ENCODE measurements around the gene SLFN14. TPM values are rescaled to one million over a fixed set of nuclear protein-coding genes. Genes with fewer than 3 reads are reported as not detected.

SLFN14 gene
- total and polyA plus RNA-seq, 8 donors: 0.21 to 1.1 (median 0.78) TPM

- H3K4me3 ChIP-seq: no peak overlapping the region
- H3K27me3 ChIP-seq: no peaks in the 10 kb centered on the region
- no peak for ATAC-seq
- DNase-seq: no peak
- no peaks in the 10 kb centered on the region for H3K36me3 ChIP-seq
- no peaks in the 10 kb centered on the region for H3K9me3 ChIP-seq
- intact Hi-C loops (cut with DNase I): no loop called here
- TF ChIP-seq CTCF (IDR thresholded peaks at IDR 0.05): no peak
- H3K27ac ChIP-seq: no peak overlapping the region
- no peaks in the 10 kb centered on the region for H3K4me1 ChIP-seq
Measured at GRCh38 chr17:35553310-35553709, 7.3 kb downstream of the SLFN14 start.

GRCh38 chr17:35548978-35549377 is 11.6 kb downstream of the SLFN14 start:
- ATAC-seq: no peak
- H3K4me3 ChIP-seq: no peak overlapping the region
- no peak overlapping the region for H3K27ac ChIP-seq
- intact Hi-C loops (cut with DNase I): no loop called here
- no peak for DNase-seq
- no peaks in the 10 kb centered on the region for H3K27me3 ChIP-seq
- H3K9me3 ChIP-seq: no peaks in the 10 kb centered on the region
- H3K4me1 ChIP-seq: peaks cover 0 to 10% of the 10 kb centered on the region in 2 donors
- TF ChIP-seq CTCF (IDR thresholded peaks at IDR 0.05): no peak
- no peaks in the 10 kb centered on the region for H3K36me3 ChIP-seq

- TF ChIP-seq CTCF (IDR thresholded peaks at IDR 0.05): no peak
- Histone ChIP-seq H3K27me3 (no peaks in the 10 kb centered on the region), H3K36me3 (no peaks in the 10 kb centered on the region), H3K27ac (no peak overlapping the region), H3K4me3 (no peak overlapping the region), H3K9me3 (no peaks in the 10 kb centered on the region), H3K4me1 (peaks cover 0 to 16% of the 10 kb centered on the region in 2 donors)
- intact Hi-C loops (cut with DNase I): no loop called here
- DNase-seq (peak in 1 of 4 donors; percentile 65), ATAC-seq (no peak)
Measured at GRCh38 chr17:35548208-35548810, 12.3 kb downstream of the SLFN14 start.

GRCh38 chr17:35546487-35546886 is 14.1 kb downstream of the SLFN14 start:
- ATAC-seq: no peak
- H3K36me3 ChIP-seq: no peaks in the 10 kb centered on the region
- intact Hi-C loops (cut with DNase I): no loop called here
- no peaks in the 10 kb centered on the region for H3K9me3 ChIP-seq
- DNase-seq: no peak
- no peak overlapping the region for H3K4me3 ChIP-seq
- peaks cover 0 to 35% of the 10 kb centered on the region in 2 donors for H3K4me1 ChIP-seq
- H3K27me3 ChIP-seq: no peaks in the 10 kb centered on the region
- TF ChIP-seq CTCF (IDR thresholded peaks at IDR 0.05): no peak
- H3K27ac ChIP-seq: no peak overlapping the region

GRCh38 chr17:35545150-35545549 is 15.5 kb downstream of the SLFN14 start:
- intact Hi-C loops (cut with DNase I): no loop called here
- H3K4me3 ChIP-seq: no peak overlapping the region
- H3K27me3 ChIP-seq: no peaks in the 10 kb centered on the region
- H3K36me3 ChIP-seq: no peaks in the 10 kb centered on the region
- peaks cover 4 to 42% of the 10 kb centered on the region in 2 donors for H3K4me1 ChIP-seq
- no peak overlapping the region for H3K27ac ChIP-seq
- TF ChIP-seq CTCF (IDR thresholded peaks at IDR 0.05): no peak
- ATAC-seq: peak; percentile 24
- no peak for DNase-seq
- H3K9me3 ChIP-seq: no peaks in the 10 kb centered on the region

Data from left lung (tissue), 10 donors.